ENCODE results near the gene MAPK7. TPM values are rescaled to one million over a fixed set of nuclear protein-coding genes. Genes with fewer than 3 reads are reported as not detected.

Gene MAPK7
- polyA plus RNA-seq, 2 of the 4 experiments (the other 2 are of a cell fraction): 7.2 to 25.8 TPM

DNA sequence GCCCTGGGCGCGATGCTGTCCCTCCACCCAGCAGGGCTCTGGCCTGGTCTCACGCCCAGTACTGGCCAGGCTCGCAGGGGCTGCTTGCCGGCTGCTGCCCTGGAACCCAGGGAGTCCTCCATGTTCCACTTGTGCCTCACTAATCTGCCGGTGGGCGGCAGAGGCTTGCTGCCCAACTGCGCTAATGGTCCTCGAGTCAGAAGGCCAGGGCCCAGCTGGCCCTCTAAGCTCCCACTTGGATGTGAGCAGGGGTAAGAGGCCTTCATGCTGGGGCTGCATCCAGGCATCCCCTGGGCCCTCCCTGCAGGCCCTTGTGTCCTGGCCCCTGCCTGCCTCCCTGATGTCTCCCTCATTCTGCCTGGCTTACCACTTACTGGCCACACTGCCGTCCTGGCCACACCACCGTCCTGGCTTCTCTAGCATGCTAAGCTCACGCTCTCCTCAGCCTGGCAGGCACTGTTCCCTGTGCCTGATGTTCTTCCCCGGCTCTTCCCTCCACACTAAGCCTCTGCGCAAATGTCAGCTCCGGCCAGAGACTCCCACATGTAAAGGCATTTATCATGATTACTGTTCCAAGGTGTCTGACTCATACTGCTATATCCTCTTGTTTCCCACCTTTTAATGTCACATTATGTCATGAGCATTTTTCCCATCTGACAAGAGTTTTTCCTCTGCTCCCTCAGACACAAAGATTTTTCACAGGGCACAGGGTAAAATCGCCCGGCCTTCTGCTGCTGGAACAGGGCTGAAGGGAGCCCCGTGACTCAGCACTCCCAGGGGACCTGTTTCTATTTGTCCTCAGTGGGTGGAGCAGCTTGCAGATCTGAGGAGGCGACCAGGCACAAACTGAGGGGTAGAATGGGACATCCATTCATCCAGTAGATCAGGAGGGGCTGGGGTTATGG lies 31.7 kb upstream of the MAPK7 start:
- H3K4me2 ChIP-seq: peak overlapping the region; percentile 64
- WGBS (ENCODE audit: missing lambda C conversion rate): 55% methylated on average over 19 of the region's 19 CpGs
- H3K4me1 ChIP-seq: peaks cover 35% of the 10 kb centered on the region
- H3K4me3 ChIP-seq: no peak overlapping the region
- FAIRE-seq (peak; percentile 74), DNase-seq (ENCODE audit: low read depth in 1 of 2, low spot score in 1 of 2) (peak; percentile 84 to 94), ATAC-seq (peak; percentile 73 to 84)
- ChIA-PET POLR2A (interaction anchor here (1.0 to 1.8 kb wide), 4 partner anchors 8 to 31 kb away, joined by 3 to 5 read pairs (median 3); partner anchors contain the start of gene MAPK7), CTCF (interaction anchor here (0.6 to 2.4 kb wide), 6 partner anchors 8 to 419 kb away, joined by 4 to 19 read pairs (median 6); partner anchors contain the start of gene B9D1)
- H3K27ac ChIP-seq: peak overlapping the region; percentile 86 to 93
- no peaks in the 10 kb centered on the region for H3K9me3 ChIP-seq
- TF ChIP-seq, protein P1, sequence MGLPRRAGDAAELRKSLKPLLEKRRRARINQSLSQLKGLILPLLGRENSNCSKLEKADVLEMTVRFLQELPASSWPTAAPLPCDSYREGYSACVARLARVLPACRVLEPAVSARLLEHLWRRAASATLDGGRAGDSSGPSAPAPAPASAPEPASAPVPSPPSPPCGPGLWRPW (IDR thresholded peaks at IDR 0.05): no peak
- TF ChIP-seq ZSCAN20 (CRISPR knock-in tag; IDR thresholded peaks at IDR 0.05): no peak
- no peak for TF ChIP-seq ELK1 (IDR thresholded peaks at IDR 0.05; ENCODE audit: low read depth, low read length)
- TF ChIP-seq HEYL (CRISPR knock-in tag; IDR thresholded peaks at IDR 0.05): no peak
- TF ChIP-seq NFE2L2 (conservative IDR thresholded peaks at IDR 0.05; ENCODE audit: low read length): peak; percentile 58; the same call in 1 of the 2 replicates
- TF ChIP-seq, protein P2, sequence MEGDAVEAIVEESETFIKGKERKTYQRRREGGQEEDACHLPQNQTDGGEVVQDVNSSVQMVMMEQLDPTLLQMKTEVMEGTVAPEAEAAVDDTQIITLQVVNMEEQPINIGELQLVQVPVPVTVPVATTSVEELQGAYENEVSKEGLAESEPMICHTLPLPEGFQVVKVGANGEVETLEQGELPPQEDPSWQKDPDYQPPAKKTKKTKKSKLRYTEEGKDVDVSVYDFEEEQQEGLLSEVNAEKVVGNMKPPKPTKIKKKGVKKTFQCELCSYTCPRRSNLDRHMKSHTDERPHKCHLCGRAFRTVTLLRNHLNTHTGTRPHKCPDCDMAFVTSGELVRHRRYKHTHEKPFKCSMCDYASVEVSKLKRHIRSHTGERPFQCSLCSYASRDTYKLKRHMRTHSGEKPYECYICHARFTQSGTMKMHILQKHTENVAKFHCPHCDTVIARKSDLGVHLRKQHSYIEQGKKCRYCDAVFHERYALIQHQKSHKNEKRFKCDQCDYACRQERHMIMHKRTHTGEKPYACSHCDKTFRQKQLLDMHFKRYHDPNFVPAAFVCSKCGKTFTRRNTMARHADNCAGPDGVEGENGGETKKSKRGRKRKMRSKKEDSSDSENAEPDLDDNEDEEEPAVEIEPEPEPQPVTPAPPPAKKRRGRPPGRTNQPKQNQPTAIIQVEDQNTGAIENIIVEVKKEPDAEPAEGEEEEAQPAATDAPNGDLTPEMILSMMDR (IDR thresholded peaks at IDR 0.05): no peak
- peak; percentile 94 for TF ChIP-seq MAFK (IDR thresholded peaks at IDR 0.05; ENCODE audit: partially characterized antibody)
- no peak for TF ChIP-seq ZC3H11A (IDR thresholded peaks at IDR 0.05)
- no peak for TF ChIP-seq KDM1A (IDR thresholded peaks at IDR 0.05; ENCODE audit: low read depth)
- TF ChIP-seq EP300 (IDR thresholded peaks at IDR 0.05): no peak
- TF ChIP-seq TFCP2L1 (CRISPR knock-in tag; IDR thresholded peaks at IDR 0.05): 0 out of 2 replicates have a peak, but pooled peaks have one; percentile 32
- no peak for TF ChIP-seq ESRRA (IDR thresholded peaks at IDR 0.05; ENCODE audit: borderline replicate concordance, low read length)
- TF ChIP-seq HOXB5 (CRISPR knock-in tag; IDR thresholded peaks at IDR 0.05): no peak
- no peak for TF ChIP-seq CBX8 (IDR thresholded peaks at IDR 0.05)
- TF ChIP-seq HOXA7 (CRISPR knock-in tag; IDR thresholded peaks at IDR 0.05): no peak
- peak; percentile 71; the same call in 1 of the 2 replicates for TF ChIP-seq RARB (CRISPR knock-in tag; IDR thresholded peaks at IDR 0.05)
- 0 out of 2 replicates have a peak, but pooled peaks have one; percentile 57 for TF ChIP-seq HOXB13 (CRISPR knock-in tag; IDR thresholded peaks at IDR 0.05; ENCODE audit: low read depth)
- TF ChIP-seq ATOH8 (CRISPR knock-in tag; IDR thresholded peaks at IDR 0.05; ENCODE audit: low read depth): no peak
- no peak for TF ChIP-seq KDM5A (IDR thresholded peaks at IDR 0.05)
- TF ChIP-seq, protein P3, sequence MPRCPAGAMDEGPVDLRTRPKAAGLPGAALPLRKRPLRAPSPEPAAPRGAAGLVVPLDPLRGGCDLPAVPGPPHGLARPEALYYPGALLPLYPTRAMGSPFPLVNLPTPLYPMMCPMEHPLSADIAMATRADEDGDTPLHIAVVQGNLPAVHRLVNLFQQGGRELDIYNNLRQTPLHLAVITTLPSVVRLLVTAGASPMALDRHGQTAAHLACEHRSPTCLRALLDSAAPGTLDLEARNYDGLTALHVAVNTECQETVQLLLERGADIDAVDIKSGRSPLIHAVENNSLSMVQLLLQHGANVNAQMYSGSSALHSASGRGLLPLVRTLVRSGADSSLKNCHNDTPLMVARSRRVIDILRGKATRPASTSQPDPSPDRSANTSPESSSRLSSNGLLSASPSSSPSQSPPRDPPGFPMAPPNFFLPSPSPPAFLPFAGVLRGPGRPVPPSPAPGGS (IDR thresholded peaks at IDR 0.05): no peak
- TF ChIP-seq SREBF2 (IDR thresholded peaks at IDR 0.05): no peak
- no peak for TF ChIP-seq TP53 (CRISPR knock-in tag; IDR thresholded peaks at IDR 0.05)
- TF ChIP-seq, protein P4, sequence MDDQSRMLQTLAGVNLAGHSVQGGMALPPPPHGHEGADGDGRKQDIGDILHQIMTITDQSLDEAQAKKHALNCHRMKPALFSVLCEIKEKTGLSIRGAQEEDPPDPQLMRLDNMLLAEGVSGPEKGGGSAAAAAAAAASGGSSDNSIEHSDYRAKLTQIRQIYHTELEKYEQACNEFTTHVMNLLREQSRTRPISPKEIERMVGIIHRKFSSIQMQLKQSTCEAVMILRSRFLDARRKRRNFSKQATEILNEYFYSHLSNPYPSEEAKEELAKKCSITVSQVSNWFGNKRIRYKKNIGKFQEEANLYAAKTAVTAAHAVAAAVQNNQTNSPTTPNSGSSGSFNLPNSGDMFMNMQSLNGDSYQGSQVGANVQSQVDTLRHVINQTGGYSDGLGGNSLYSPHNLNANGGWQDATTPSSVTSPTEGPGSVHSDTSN (IDR thresholded peaks at IDR 0.05): no peak
- no peak for TF ChIP-seq HDAC2 (IDR thresholded peaks at IDR 0.05)
- TF ChIP-seq CEBPB (IDR thresholded peaks at IDR 0.05): no peak
- TF ChIP-seq NR3C1 (IDR thresholded peaks at IDR 0.05): no peak
- peak; percentile 3; the same call in 1 of the 2 replicates for TF ChIP-seq POLR2A (IDR thresholded peaks at IDR 0.05; ENCODE audit: low read length)
- TF ChIP-seq ZNF302 (CRISPR knock-in tag; IDR thresholded peaks at IDR 0.05): no peak
- TF ChIP-seq FOSB (CRISPR knock-in tag; IDR thresholded peaks at IDR 0.05): no peak
- peak in 1 of 2 experiments; percentile 53; a peak in 2 of 5 replicates for TF ChIP-seq JUN (IDR thresholded peaks at IDR 0.05)
- no peak for TF ChIP-seq PHF8 (IDR thresholded peaks at IDR 0.05; ENCODE audit: borderline replicate concordance, low read depth)
- TF ChIP-seq JUNB (IDR thresholded peaks at IDR 0.05): no peak
- 0 out of 2 replicates have a peak, but pooled peaks have one; percentile 6 for TF ChIP-seq USF2 (IDR thresholded peaks at IDR 0.05)
- no peak for TF ChIP-seq POLR2AphosphoS2 (conservative IDR thresholded peaks at IDR 0.05; ENCODE audit: low read length)
- TF ChIP-seq CBX2 (IDR thresholded peaks at IDR 0.05; ENCODE audit: borderline replicate concordance, low read depth): no peak
